Measurements from ENCODE around the gene PEMT. TPM values are rescaled to one million over a fixed set of nuclear protein-coding genes. Genes with fewer than 3 reads are reported as not detected.

Gene PEMT
- total RNA-seq, 1 donor from 2014 or later: 690 TPM

DNA sequence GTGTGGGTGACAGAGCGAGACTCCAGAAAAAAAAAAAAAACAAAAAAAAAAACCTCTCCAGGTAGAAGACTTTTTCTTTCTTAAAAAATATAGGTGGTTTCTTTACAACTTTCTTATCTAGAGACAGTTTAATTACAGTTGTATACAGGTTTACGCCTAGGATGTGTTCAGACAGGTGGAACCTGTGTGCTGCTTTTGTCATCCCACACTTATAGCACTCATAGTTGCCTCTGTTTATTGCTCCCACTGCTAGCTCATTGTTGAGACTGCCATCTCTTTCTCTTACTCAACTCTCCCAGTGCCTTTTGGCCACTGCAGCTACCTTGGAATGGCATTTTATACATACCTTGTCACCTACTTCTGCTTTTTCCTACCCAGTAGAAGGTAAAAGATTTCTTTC is 133.8 kb downstream of the PEMT start:
- Histone ChIP-seq H3K9me3 (no peaks in the 10 kb centered on the region), H3K4me1 (no peaks in the 10 kb centered on the region), H3K4me3 (no peak overlapping the region), H3K36me3 (no peaks in the 10 kb centered on the region), H3K27ac (no peak overlapping the region), H3K27me3 (no peaks in the 10 kb centered on the region)
- intact Hi-C loops (cut with DNase I): no loop called here
- TF ChIP-seq, protein P1, sequence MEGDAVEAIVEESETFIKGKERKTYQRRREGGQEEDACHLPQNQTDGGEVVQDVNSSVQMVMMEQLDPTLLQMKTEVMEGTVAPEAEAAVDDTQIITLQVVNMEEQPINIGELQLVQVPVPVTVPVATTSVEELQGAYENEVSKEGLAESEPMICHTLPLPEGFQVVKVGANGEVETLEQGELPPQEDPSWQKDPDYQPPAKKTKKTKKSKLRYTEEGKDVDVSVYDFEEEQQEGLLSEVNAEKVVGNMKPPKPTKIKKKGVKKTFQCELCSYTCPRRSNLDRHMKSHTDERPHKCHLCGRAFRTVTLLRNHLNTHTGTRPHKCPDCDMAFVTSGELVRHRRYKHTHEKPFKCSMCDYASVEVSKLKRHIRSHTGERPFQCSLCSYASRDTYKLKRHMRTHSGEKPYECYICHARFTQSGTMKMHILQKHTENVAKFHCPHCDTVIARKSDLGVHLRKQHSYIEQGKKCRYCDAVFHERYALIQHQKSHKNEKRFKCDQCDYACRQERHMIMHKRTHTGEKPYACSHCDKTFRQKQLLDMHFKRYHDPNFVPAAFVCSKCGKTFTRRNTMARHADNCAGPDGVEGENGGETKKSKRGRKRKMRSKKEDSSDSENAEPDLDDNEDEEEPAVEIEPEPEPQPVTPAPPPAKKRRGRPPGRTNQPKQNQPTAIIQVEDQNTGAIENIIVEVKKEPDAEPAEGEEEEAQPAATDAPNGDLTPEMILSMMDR (IDR thresholded peaks at IDR 0.05): no peak
- DNase-seq (ENCODE audit: low spot score in 2 of 2): no peak

DNA sequence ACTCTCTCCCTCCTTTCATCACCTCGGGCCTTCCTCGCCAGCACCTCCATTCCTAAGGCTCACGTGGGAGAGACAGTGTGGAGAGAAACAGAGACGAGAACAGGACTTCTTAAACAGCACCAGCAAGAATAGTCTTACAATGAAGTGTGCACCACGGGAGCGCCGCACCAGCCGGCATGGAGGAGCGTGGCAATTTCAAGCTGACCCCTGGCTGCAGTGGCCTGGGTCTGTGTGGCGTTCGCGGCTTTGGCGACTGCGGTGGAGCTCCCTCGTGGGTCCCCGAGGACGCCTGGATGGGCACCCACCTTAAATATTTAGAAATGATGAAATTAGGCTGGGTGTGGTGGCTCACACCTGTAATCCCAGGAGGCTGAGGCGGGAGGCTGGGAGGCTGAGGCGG is 135.3 kb downstream of the PEMT start:
- Histone ChIP-seq H3K27me3 (no peaks in the 10 kb centered on the region), H3K4me1 (no peaks in the 10 kb centered on the region), H3K36me3 (no peaks in the 10 kb centered on the region), H3K9me3 (no peaks in the 10 kb centered on the region), H3K27ac (no peak overlapping the region), H3K4me3 (no peak overlapping the region)
- no peak for DNase-seq (ENCODE audit: low spot score in 2 of 2)
- intact Hi-C loops (cut with DNase I): no loop called here
- TF ChIP-seq, protein P1 (IDR thresholded peaks at IDR 0.05): no peak

Other genes starting within 250 kb of the PEMT start
- gene MED9, start 114.7 kb downstream of the PEMT start, total RNA-seq: 16.9 TPM
- gene RASD1, start 95.3 kb downstream of the PEMT start, total RNA-seq: 293 TPM
- gene RAI1, start 89.8 kb upstream of the PEMT start, total RNA-seq: 24.7 TPM
- 141 TPM for gene SREBF1, start 245.3 kb upstream of the PEMT start, total RNA-seq